ENCODE data around the gene CKLF.
"Not testable (repeated sequence)": the region's sequence is repeated elsewhere in the genome, so short reads cannot be mapped to it uniquely, and the experiment has no call there.

The CKLF gene

DNA sequence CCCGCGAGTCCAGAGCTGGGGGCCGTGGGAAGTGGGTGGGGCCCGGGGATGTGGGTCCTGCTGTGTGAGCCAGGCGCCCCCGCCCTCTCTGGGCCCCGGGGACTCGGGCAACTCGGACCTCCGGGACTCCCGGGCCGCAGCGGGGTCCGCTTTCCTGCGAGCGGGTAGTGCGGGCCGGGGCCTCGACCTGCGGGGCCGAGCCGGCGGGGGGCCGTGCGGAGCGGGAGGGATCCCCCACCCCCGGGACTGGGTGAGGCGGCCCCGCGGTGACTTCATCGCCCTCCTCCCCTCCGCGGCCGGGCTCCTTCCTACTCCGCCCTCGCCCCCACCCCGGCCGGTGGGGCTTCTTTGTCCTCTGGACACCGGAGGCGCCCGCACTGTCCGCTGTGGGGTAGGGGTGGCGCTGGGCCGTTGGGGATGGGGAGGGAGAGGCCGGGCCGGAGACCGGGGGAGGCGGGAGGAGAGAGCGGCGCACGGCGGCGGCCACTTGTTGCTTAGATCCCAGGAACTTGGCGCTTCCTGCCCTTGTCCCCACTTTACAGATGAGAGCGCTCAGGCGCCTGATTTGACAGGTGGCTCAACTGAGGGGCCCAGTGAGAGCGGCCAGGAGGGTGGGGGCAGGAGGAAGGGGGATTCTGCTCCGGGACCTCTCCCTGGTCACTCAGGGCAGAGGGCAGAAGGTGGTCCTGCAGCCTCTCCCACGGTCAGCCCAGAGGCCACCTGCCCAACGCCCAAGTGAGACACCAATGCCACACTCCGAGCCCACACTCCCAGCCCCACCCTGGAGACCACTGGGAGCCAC is 53.0 kb downstream of the CKLF start:
- DNase-seq (ENCODE audit: insufficient read length): no peak
- TF ChIP-seq POLR2A (IDR thresholded peaks at IDR 0.05; ENCODE audit: low read depth, low read length) (no peak), TAF1 (IDR thresholded peaks at IDR 0.05; ENCODE audit: borderline replicate concordance, low read depth, low read length) (no peak), POLR2AphosphoS5 (IDR thresholded peaks at IDR 0.05; ENCODE audit: low read depth, low read length) (no peak)
- FAIRE-seq: no peak

DNA sequence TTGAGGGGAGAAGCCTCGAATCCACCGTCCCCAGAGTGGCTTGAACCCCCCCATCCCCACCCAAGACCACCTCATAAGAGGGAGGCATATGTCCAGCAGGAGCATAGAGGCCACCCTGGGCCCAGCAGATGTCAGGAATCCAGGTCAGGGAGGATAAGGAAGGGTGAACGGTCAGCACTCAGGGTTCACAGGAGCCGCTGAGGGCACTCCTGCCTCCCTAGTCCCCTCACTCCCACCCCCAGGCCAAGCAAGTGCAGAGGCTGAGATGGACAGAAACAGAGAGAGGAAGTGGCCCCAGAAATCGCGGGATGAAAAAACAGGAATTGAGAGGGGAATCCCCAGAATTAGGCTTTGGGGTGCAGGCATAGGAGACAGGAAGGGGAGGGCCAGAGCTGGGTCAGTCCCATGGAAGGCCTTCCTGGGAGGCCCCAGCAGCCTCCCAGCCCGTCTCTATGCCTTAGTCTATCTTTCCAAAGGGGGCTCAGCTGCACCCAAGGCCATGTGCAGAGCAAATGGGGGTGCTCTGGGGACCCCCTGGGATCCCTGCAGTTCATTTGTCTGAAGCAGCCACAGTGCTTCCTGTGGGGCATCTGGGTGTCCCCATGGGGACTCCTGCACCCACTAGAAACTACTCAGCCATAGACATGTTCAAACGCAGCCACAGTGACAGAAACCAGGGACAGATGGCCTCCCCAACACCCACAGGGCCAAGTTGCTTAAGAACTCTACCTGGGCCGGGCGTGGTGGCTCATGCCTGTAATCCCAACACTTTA is 53.8 kb downstream of the CKLF start:
- FAIRE-seq (peak; percentile 77), DNase-seq (ENCODE audit: insufficient read length) (no peak)
- no peak for TF ChIP-seq TAF1 (IDR thresholded peaks at IDR 0.05; ENCODE audit: borderline replicate concordance, low read depth, low read length)
- TF ChIP-seq POLR2A (IDR thresholded peaks at IDR 0.05; ENCODE audit: low read depth, low read length): no peak
- no peak for TF ChIP-seq POLR2AphosphoS5 (IDR thresholded peaks at IDR 0.05; ENCODE audit: low read depth, low read length)

DNA sequence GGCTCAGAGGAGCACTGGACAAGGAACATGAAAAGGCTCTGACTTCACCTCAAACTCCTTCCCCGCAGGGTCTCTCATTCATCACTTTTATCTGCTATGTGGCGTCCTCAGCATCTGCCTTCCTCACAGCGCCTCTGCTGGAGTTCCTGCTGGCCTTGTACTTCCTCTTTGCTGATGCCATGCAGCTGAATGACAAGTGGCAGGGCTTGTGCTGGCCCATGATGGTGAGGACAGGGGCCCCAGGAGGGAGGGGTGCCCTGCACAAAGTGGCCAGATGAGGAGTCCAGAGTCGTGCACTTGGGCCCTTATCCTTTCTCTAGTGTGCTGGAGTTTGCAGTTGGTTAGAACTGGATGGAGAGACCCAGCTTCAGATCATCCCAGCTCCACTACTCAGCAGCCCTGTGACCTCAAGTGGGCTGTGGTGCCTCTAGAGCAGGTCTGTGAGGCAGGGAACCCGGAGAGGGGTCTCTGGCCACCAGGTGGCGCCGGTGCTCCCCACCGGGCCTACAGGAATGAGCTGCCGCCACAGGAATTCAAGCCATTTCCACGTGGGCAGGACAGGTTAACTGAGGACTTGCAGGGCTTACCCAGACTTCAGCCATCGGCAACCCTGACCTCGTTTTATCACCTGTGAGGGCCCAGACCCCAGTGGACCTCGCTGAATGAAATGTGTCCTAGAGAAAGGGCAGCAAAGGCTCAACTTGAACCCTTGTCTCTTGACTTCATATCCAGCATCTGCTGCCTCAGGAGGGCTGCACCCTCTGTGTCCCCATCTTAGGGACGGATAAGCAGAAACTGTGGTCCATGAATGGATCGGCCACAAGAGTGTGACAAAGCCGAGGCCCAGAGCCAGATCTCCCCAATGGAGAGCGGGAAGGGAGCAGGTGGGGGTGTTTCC is 56.1 kb downstream of the CKLF start:
- DNase-seq (ENCODE audit: insufficient read length) (peak; percentile 91), FAIRE-seq (peak; percentile 90)
- TF ChIP-seq POLR2A (IDR thresholded peaks at IDR 0.05; ENCODE audit: low read depth, low read length) (no peak), POLR2AphosphoS5 (IDR thresholded peaks at IDR 0.05; ENCODE audit: low read depth, low read length) (no peak), TAF1 (IDR thresholded peaks at IDR 0.05; ENCODE audit: borderline replicate concordance, low read depth, low read length) (no peak)

DNA sequence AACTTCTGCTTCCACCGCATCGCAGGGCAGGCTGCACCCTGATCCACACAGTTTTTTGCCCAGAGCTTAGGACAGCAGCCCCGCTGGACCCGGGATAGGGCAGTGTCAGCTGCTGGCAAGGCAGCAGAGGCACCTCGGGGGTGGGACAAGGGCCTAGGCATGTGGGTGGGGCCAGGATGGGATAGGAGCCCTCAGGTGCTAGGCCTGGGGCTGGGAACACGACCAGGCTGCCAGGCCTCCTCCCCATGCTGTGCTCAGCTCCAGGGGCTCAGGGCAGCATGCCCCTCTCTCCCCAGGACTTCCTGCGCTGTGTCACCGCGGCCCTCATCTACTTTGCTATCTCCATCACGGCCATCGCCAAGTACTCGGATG is 56.7 kb downstream of the CKLF start:
- TF ChIP-seq TAF1 (IDR thresholded peaks at IDR 0.05; ENCODE audit: borderline replicate concordance, low read depth, low read length) (no peak), POLR2AphosphoS5 (IDR thresholded peaks at IDR 0.05; ENCODE audit: low read depth, low read length) (no peak), POLR2A (IDR thresholded peaks at IDR 0.05; ENCODE audit: low read depth, low read length) (no peak)
- FAIRE-seq (no peak), DNase-seq (ENCODE audit: insufficient read length) (no peak)

DNA sequence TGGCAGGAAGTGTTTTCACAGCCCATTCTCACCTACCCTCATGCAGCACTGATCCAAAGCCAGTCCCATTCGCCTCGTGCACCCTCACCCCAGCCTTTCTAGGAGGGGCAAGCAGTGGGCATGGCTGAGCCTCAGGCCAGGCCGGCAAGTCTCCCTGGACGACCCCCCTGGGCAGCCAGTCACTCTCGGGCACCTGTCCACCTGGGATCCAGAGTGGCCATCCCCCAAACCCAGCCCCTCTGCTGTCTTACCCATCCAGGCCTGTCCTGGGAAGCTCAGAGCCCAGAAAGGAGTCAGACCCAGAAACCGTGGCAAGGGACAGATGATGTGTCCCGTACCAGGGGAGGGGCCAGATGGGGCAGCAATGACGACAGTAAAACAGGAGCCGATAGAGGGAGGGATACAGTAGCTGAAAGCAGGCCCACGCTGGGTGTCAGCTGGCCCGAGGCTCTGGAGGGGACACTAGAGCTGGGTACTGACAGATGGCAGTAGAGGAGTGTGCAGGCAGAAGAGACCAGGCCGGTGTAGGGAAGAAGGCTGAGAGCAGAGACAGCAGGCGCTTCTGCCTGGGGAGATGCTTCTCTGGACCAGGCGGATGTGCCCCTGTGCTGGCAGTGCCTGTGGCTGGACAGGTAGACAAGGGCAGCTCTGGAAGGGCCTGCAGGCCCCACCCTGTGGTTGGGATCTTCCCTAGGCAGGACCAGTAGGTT is 57.9 kb downstream of the CKLF start:
- TF ChIP-seq POLR2A (IDR thresholded peaks at IDR 0.05; ENCODE audit: low read depth, low read length): no peak
- no peak for TF ChIP-seq POLR2AphosphoS5 (IDR thresholded peaks at IDR 0.05; ENCODE audit: low read depth, low read length)
- no peak for TF ChIP-seq TAF1 (IDR thresholded peaks at IDR 0.05; ENCODE audit: borderline replicate concordance, low read depth, low read length)
- no peak for FAIRE-seq
- DNase-seq (ENCODE audit: insufficient read length): no peak

DNA sequence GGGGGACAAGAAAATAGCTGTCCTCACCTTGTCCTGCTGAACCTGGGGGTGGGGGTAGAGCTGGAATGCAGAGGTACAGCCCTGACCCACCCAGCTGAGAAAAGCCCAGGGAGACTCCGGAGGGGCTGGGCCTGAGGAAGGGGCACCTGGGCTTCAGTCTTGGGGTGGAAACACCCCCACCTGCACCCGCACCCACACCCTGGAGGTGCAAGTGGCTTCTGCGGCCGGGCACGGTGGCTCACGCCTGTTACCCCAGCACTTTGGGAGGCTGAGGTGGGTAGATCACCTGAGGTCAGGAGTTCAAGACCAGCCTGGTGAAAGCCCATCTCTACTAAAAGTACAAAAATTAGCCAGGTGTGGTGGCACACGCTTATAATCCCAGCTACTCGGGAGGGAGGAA is 59.5 kb downstream of the CKLF start:
- not testable (repeated sequence) for DNase-seq (ENCODE audit: insufficient read length); FAIRE-seq

DNA sequence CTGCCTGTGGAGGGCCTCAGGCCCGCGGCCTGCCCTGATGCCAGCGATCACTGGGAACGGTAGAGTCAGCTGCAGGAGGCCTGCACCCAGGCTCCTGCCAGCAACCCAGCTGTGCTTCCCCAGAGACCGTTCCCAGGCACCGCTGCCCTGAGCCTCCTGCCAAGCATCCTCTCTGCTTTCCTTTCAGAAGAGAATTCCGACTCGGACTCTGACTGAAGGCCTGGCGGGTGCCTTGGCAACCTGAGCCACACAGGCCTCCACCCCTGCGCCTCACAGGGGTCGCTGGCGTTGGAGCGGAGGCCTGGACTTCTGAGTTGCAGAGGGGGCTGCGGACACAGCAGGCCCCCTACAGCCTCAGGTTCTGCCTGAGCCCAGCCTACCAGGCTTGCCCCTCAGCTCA is 60.0 kb downstream of the CKLF start:
- DNase-seq (ENCODE audit: insufficient read length) (no peak), FAIRE-seq (no peak)
- TF ChIP-seq TAF1 (IDR thresholded peaks at IDR 0.05; ENCODE audit: borderline replicate concordance, low read depth, low read length): no peak
- no peak for TF ChIP-seq POLR2AphosphoS5 (IDR thresholded peaks at IDR 0.05; ENCODE audit: low read depth, low read length)
- TF ChIP-seq POLR2A (IDR thresholded peaks at IDR 0.05; ENCODE audit: low read depth, low read length): no peak

DNA sequence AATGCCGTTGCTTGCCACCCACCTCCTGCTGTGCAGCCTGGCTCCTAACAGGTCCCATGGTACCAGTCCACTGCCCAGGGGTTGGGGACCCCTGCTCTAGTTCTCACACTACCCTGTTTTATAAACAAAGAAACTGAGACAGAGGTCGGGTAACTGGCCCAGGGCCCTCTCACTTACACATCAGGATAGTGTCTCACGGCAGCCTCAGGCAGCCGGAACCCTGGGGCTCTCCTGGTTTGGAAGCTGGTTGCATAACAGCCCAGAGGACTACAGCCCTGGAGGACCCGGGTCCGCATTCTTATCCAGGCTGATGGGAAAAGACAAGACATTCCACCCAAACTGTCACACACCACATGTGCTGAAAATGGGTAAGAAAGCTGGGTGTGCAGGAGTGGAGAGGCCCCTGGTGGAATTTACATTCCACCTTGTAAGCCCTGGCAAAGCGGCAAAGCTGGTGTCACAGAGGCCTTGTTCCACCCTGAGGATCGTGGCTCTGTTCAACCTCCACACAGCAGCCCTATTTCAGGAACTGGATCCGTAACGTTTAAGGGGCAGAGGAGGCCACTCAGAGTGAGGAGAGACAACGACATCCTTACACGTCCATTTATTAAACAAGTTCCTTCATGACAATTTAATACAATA is 61.9 kb downstream of the CKLF start:
- DNase-seq (ENCODE audit: insufficient read length) (no peak), FAIRE-seq (no peak)
- TF ChIP-seq POLR2A (IDR thresholded peaks at IDR 0.05; ENCODE audit: low read depth, low read length) (no peak), TAF1 (IDR thresholded peaks at IDR 0.05; ENCODE audit: borderline replicate concordance, low read depth, low read length) (no peak), POLR2AphosphoS5 (IDR thresholded peaks at IDR 0.05; ENCODE audit: low read depth, low read length) (no peak)
